IPS DF 19.7 (cell line): ENCODE data around the gene TGM2.

ENCODE experiments used
- DNase-seq: peaks from one replicate; pipeline ENCODE4 v3.0.0-alpha.2; 2013; ENCODE audit warnings: low read depth, low spot score

Gene TGM2

GRCh38 chr20:38177201-38177600, 12.1 kb upstream of the TGM2 start:
- no peak for DNase-seq

- DNase-seq, result no peak
Observed at GRCh38 chr20:38175304-38176180, 10.5 kb upstream of the TGM2 start.

GRCh38 chr20:38173237-38174156, 8.4 kb upstream of the TGM2 start:
- no peak for DNase-seq

- DNase-seq, result no peak
Observed at GRCh38 chr20:38172408-38172807, 7.3 kb upstream of the TGM2 start.

GRCh38 chr20:38171675-38172043, 6.6 kb upstream of the TGM2 start:
- no peak for DNase-seq

GRCh38 chr20:38170826-38171674, 6.0 kb upstream of the TGM2 start:
- no peak for DNase-seq

- DNase-seq, result no peak
Observed at GRCh38 chr20:38170219-38170825, 5.3 kb upstream of the TGM2 start.

GRCh38 chr20:38169636-38170193, 4.6 kb upstream of the TGM2 start:
- no peak for DNase-seq

- no peak for DNase-seq
Observed at GRCh38 chr20:38168791-38169589, 3.9 kb upstream of the TGM2 start.

- DNase-seq, result no peak
Observed at GRCh38 chr20:38167851-38168760, 3.0 kb upstream of the TGM2 start.

- no peak for DNase-seq
Observed at GRCh38 chr20:38167328-38167850, 2.3 kb upstream of the TGM2 start.

GRCh38 chr20:38166703-38167233, 1.7 kb upstream of the TGM2 start:
- DNase-seq, result no peak

GRCh38 chr20:38165966-38166702, 1.1 kb upstream of the TGM2 start:
- no peak for DNase-seq

GRCh38 chr20:38164624-38165088, 414 bp downstream of the TGM2 start:
- DNase-seq, result no peak

GRCh38 chr20:38164069-38164468, 1.0 kb downstream of the TGM2 start:
- DNase-seq, result no peak

- DNase-seq, result no peak
Observed at GRCh38 chr20:38162878-38163875, 1.9 kb downstream of the TGM2 start.
